Stomach (tissue), 9 donors: Measurements from ENCODE around the gene CNTN4. TPM values are rescaled to one million over a fixed set of nuclear protein-coding genes. Genes with fewer than 3 reads are reported as not detected.

Experiments
- DNase-seq, 2 donors: peaks; one replicate each; pipeline versions ENCODE4 v3.0.0 to v3.0.0-alpha.2; 2013 to 2019
- H3K27ac ChIP-seq, 5 donors: fragments of 200-600 bp in 4 of 5; sonication (generic) in 4 of 5; one replicate each; pipeline ENCODE4 v1.5.1; 2013 to 2019; ENCODE audit warnings: mild to moderate bottlenecking in 1 of 5, moderate library complexity in 1 of 5
- H3K27me3 ChIP-seq, 3 donors: fragments of 200-600 bp; sonication (generic); one replicate each; pipeline ENCODE4 v1.5.1; 2017 to 2019; ENCODE audit warnings: mixed run types in 1 of 3
- H3K36me3 ChIP-seq, 4 donors: fragments of 200-600 bp; sonication (generic); 1 replicate in 3 of 4; 2 replicates in 1 of 4; pipeline ENCODE4 v1.5.1; 2016 to 2019
- H3K4me1 ChIP-seq, 4 donors: fragments of 200-600 bp; sonication (generic); one replicate each; pipeline ENCODE4 v1.5.1; 2016 to 2019
- H3K4me3 ChIP-seq, 4 donors: fragments of 200-600 bp; sonication (generic) in 3 of 4; one replicate each; pipeline ENCODE4 v1.5.1; 2016 to 2019; ENCODE audit warnings: mild to moderate bottlenecking in 1 of 4
- H3K9me3 ChIP-seq, 4 donors: fragments of 200-600 bp; sonication (generic); one replicate each; pipeline ENCODE4 v1.5.1; 2016 to 2019
- EP300 ChIP-seq: sonication (generic); formaldehyde crosslinking; IDR thresholded peaks from one replicate; pipeline ENCODE4 v1.6.1; 2017; ENCODE audit warnings: antibody characterized with exemption
- POLR2A ChIP-seq, 4 donors: fragments of 450-650 bp; IDR thresholded peaks; one replicate each; pipeline ENCODE4 v1.6.1; 2016; ENCODE audit warnings: antibody characterized with exemption in 4 of 4, control low read depth in 2 of 4, mild to moderate bottlenecking in 1 of 4, moderate library complexity in 1 of 4
- POLR2AphosphoS5 ChIP-seq, 3 donors: sonication (generic); formaldehyde crosslinking; IDR thresholded peaks; one replicate each; pipeline ENCODE4 v1.6.1; 2016; ENCODE audit warnings: antibody characterized with exemption in 3 of 3
- WGBS, 5 donors: extraction: QIAGEN DNeasy Blood & Tissue Kit in 3 of 5; methylation state at CpG; one replicate each; pipeline versions ENCODE4 v1.1.5 to v1.1.7; 2013 to 2018; 5-methylcytosine and 5-hydroxymethylcytosine counted together
- intact Hi-C: fragments of 100-400 bp; cut with DNase I; formaldehyde crosslinking; loops from one replicate; pipeline ENCODE4 v1.15.1; 2023; ENCODE audit warnings: low total_unique reads
- polyA plus RNA-seq, 3 donors: library from polyadenylated mRNA; stranded (reverse); fragments of 200-250 nt; gene quantifications; one replicate each; pipeline ENCODE4 v1.2.3, GENCODE V29; 2013
- total RNA-seq, 5 donors: library from RNA; depleted of rRNA; stranded (reverse); fragments of >200 nt; gene quantifications; one replicate each; pipeline versions ENCODE4 v1.1.0 to v1.2.3, GENCODE V29; 2014 to 2016
- TF ChIP-seq, protein P1 (sequence below), 7 experiments: fragments of 450-650 bp in 4 of 7; fragments of 200-600 bp in 3 of 7; sonication (generic) in 3 of 7; IDR thresholded peaks; one replicate each; pipeline ENCODE4 v1.5.1; 2016 to 2019; ENCODE audit warnings: antibody characterized with exemption in 7 of 7, control low read depth in 2 of 7, mild to moderate bottlenecking in 1 of 7
- donor health status: healthy with polysubstance abuse.
- donor health status: Bipolar disorder and iron deficiency.
- donor health status: healthy.

Gene CNTN4
- total and polyA plus RNA-seq, 8 donors: 0.45 to 97.0 (median 5.6) TPM

DNA sequence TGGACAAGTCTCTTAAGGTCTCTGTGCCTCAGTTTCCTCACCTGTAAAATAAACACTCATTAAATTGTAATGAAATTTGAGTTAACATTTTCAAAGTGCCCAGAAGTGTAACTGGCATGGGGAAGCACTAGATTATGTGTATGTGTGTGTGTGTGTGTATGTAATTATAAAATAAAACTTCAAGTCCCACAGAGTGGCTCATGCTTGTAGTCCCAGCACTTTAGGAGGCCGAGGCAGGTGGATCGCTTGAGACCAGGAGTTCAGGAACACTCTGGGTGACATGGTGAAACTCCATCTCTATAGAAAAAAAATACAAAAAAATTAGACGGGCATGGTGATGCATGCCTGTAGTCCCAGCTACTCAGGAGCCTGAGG is 608.2 kb downstream of the CNTN4 start:
- intact Hi-C loops: no loop called here
- no peaks in the 10 kb centered on the region for H3K36me3 ChIP-seq
- 90 to 95% (median 92%) methylated on average over 3 of the region's 3 CpGs for WGBS, 5 donors

DNA sequence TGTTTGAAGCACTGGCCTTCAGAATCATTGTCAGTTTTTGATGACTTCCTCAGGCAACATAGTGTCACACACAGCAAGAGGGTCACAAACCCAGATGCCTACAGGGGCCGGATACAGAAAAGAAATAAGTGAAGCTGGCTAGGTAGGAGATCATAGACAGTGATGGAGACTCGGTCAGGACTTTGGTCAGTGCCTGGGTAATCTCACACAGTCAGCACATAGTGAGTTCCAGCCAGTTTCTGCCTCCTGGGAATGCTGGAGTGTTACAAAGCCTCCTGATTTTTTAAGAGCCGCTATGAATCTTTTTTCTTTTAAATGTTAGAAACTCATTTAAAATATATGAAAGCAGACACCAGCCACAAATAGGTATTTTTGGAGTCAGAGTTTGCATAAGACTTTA is 612.4 kb downstream of the CNTN4 start:
- Histone ChIP-seq H3K27ac (no peak overlapping the region), H3K27me3 (no peaks in the 10 kb centered on the region), H3K9me3 (no peaks in the 10 kb centered on the region), H3K4me1 (no peaks in the 10 kb centered on the region), H3K36me3 (no peaks in the 10 kb centered on the region), H3K4me3 (no peak overlapping the region)
- WGBS, 5 donors: 65 to 71% (median 66%) methylated on average over 3 of the region's 3 CpGs
- DNase-seq: peak in 1 of 2 donors; percentile 37
- intact Hi-C loops: no loop called here
- no peak for TF ChIP-seq POLR2A (IDR thresholded peaks at IDR 0.05)
- no peak for TF ChIP-seq POLR2AphosphoS5 (IDR thresholded peaks at IDR 0.05)
- no peak for TF ChIP-seq EP300
- TF ChIP-seq, protein P1, sequence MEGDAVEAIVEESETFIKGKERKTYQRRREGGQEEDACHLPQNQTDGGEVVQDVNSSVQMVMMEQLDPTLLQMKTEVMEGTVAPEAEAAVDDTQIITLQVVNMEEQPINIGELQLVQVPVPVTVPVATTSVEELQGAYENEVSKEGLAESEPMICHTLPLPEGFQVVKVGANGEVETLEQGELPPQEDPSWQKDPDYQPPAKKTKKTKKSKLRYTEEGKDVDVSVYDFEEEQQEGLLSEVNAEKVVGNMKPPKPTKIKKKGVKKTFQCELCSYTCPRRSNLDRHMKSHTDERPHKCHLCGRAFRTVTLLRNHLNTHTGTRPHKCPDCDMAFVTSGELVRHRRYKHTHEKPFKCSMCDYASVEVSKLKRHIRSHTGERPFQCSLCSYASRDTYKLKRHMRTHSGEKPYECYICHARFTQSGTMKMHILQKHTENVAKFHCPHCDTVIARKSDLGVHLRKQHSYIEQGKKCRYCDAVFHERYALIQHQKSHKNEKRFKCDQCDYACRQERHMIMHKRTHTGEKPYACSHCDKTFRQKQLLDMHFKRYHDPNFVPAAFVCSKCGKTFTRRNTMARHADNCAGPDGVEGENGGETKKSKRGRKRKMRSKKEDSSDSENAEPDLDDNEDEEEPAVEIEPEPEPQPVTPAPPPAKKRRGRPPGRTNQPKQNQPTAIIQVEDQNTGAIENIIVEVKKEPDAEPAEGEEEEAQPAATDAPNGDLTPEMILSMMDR (IDR thresholded peaks at IDR 0.05): no peak

More for the DNA sequence above, 608.2 kb downstream of the CNTN4 start:
- no peaks in the 10 kb centered on the region for H3K9me3 ChIP-seq
- H3K27me3 ChIP-seq: no peaks in the 10 kb centered on the region
- DNase-seq: no peak
- no peak overlapping the region for H3K4me3 ChIP-seq
- H3K4me1 ChIP-seq: no peaks in the 10 kb centered on the region
- no peak overlapping the region for H3K27ac ChIP-seq
- TF ChIP-seq POLR2AphosphoS5 (IDR thresholded peaks at IDR 0.05) (no peak), POLR2A (IDR thresholded peaks at IDR 0.05) (no peak), EP300 (no peak)
- TF ChIP-seq, protein P1 (IDR thresholded peaks at IDR 0.05): no peak

GRCh38 chr3:2713923-2714322 is 615.3 kb downstream of the CNTN4 start:
- Histone ChIP-seq H3K4me1 (no peaks in the 10 kb centered on the region), H3K27me3 (no peaks in the 10 kb centered on the region), H3K4me3 (no peak overlapping the region), H3K9me3 (no peaks in the 10 kb centered on the region), H3K36me3 (no peaks in the 10 kb centered on the region), H3K27ac (no peak overlapping the region)
- intact Hi-C loops: no loop called here
- 72 to 86% (median 73%) methylated on average over 1 of the region's 1 CpG for WGBS, 5 donors
- TF ChIP-seq, protein P1 (IDR thresholded peaks at IDR 0.05): peak in 1 of 7 experiments; percentile 17
- TF ChIP-seq EP300: no peak
- DNase-seq: no peak

- intact Hi-C loops: no loop called here
- Histone ChIP-seq H3K36me3 (no peaks in the 10 kb centered on the region), H3K27me3 (no peaks in the 10 kb centered on the region), H3K4me3 (no peak overlapping the region), H3K27ac (no peak overlapping the region), H3K9me3 (no peaks in the 10 kb centered on the region), H3K4me1 (no peaks in the 10 kb centered on the region)
- 64 to 74% (median 69%) methylated on average over 5 of the region's 5 CpGs for WGBS, 5 donors
- TF ChIP-seq POLR2AphosphoS5 (IDR thresholded peaks at IDR 0.05) (no peak), POLR2A (IDR thresholded peaks at IDR 0.05) (no peak), EP300 (no peak)
- TF ChIP-seq, protein P1 (IDR thresholded peaks at IDR 0.05): no peak
- DNase-seq: no peak
Measured at GRCh38 chr3:2714834-2715233, 616.2 kb downstream of the CNTN4 start.
